ENCODE data around the gene PPP1R2C.

Gene PPP1R2C

GRCh38 chrX:42778096-42778495 lies at the start of gene PPP1R2C:
Gene PPP1R2C (minus strand): TSS chrX:42778163. CDS start chrX:42778079, 84 bp downstream.
- no peak for DNase-seq

- no peak for DNase-seq
These were observed 47.2 kb upstream of the PPP1R2C start for GRCh38 chrX:42825201-42825600.

DNA sequence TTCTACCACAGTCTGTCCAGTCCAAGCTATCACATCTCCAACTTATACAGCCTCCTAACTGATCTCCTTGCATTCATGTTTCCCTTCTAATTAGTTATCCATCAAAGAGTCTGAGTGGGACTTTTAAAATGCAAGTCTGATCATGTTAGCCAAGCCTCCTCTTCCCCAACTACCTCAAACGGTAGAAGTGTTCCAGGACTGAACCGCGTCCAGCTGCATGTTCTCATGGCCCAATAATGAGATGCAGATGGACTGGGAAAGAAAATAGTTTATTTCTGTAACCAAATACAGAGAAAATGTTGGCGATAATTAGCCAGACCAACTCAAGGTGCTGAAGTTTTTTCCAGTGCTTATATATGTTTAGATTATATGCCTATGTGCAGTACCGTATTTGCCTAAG lies 46.6 kb upstream of the PPP1R2C start:
- no peak for DNase-seq

GRCh38 chrX:42823443-42823842 lies 45.5 kb upstream of the PPP1R2C start:
- no peak for DNase-seq

DNA sequence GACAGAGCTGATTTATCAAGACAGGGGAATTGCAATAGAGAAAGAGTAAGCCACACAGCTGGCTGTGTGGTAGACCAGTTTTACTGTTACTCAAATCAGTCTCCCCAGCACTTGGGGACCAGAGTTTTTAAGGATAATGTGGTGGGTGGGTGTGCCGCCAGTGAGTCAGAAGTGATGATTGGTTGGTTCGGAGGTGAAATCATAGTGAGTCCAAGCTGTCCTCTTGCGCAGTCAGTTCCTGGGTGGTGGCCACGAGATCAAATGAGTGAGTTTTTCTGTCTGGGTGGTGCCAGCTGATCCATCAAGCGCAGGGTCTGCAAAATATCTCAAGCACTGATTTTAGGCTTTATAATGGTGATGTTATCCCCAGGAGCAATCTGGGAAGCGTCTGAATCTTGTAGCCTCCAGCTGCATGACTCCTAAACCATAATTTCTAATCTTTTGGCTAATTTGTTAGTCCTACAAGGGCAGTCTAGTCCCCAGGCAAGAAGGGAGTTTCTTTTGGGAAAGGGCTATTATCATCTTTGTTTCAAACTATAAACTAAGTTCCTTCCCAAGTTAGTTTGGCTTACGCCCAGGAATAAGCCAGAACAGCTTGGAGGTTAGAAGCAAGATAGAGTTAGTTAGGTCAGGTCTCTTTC lies 44.0 kb upstream of the PPP1R2C start:
- DNase-seq, result no peak

GRCh38 chrX:42818151-42818921 lies 40.4 kb upstream of the PPP1R2C start:
- DNase-seq, result no peak

GRCh38 chrX:42809569-42809968 lies 31.6 kb upstream of the PPP1R2C start:
- DNase-seq, result no peak

- DNase-seq, result no peak
These were observed 29.4 kb upstream of the PPP1R2C start for GRCh38 chrX:42807393-42807792.

DNA sequence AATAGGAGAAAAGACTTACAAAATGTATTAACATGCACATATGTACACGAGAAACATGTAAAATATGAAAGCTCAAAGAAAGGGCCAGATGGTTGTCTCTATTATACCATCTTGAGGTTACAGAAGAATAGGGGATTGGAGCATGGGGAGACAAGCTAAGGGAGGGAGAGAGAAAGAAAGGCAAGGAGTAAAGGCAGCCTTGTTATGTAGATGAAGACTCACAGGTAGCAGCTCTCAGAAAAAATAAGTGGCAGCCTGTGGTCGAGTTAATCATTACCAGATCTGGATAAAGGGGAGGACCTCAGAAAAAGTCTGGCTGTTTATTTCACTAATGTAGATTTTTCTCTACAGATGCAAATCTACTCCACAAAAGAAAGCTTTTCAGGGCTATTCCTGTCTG lies 26.6 kb upstream of the PPP1R2C start:
- no peak for DNase-seq

- DNase-seq, result no peak
These were observed 25.4 kb upstream of the PPP1R2C start for GRCh38 chrX:42803320-42803719.

GRCh38 chrX:42797651-42798269 lies 19.8 kb upstream of the PPP1R2C start:
- DNase-seq, result no peak

DNA sequence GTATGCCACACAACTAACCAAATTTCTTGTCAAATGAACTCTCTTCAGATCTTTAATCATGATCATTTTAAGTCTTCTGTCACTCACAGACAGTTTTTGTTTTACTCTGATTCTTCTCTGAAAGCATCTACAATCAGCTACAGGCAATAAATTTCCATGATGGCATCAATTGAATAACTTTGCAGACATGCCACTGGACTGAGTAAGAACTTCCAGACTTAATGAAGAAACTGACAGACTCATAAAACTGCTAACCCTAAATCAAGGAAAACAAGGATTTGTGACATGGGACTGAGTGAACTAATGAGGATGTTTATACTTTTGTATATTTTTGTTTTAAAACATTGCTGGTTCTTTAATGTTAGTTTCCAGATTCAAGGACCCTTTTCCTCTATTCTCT lies 5.5 kb upstream of the PPP1R2C start:
- no peak for DNase-seq

GRCh38 chrX:42776195-42776594 lies 1.8 kb downstream of the PPP1R2C start:
- no peak for DNase-seq

DNA sequence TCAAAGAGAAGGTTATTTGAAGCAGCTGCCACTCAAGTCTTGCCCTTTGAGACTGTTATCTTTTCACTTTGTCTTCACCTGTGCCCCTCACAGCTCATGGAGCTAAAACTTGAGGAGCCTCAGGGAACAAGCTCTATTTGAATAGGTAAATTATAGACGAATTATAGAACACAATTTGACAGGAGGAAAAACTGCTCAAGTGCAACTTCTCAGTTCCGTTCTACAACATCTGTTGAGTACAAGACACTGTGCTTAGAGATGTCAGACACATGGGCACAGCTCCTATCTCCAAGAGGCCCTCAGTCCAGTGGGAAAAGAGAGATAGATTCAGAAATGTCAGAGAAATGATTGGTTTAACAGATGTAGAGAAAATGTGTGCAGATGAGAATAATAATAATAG lies 5.1 kb downstream of the PPP1R2C start:
- no peak for DNase-seq

GRCh38 chrX:42771506-42772335 lies 6.2 kb downstream of the PPP1R2C start:
- DNase-seq, result no peak

- no peak for DNase-seq
These were observed 7.4 kb downstream of the PPP1R2C start for GRCh38 chrX:42770566-42770965.

DNA sequence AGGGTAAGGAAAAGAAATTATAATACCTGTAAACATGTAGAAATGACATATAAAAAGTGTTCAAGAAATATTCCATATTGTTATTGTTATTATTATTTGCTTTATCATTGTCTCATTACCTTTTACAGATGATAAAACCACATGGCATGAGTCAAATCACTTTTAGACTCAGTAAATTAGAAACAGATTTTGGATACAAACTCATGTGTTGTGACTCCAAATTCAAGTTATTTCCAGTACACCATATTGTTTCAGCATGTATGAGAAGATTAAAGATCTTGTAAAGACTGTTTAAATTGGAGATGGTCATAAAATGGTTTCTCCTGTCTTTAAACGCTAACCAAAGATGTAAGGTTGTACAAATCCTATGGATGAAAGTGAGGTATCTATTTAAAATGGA lies 18.1 kb downstream of the PPP1R2C start:
- no peak for DNase-seq

GRCh38 chrX:42755815-42756214 lies 22.1 kb downstream of the PPP1R2C start:
- no peak for DNase-seq

GRCh38 chrX:42754603-42755002 lies 23.4 kb downstream of the PPP1R2C start:
- no peak for DNase-seq

GRCh38 chrX:42754115-42754514 lies 23.8 kb downstream of the PPP1R2C start:
- DNase-seq, result no peak

DNA sequence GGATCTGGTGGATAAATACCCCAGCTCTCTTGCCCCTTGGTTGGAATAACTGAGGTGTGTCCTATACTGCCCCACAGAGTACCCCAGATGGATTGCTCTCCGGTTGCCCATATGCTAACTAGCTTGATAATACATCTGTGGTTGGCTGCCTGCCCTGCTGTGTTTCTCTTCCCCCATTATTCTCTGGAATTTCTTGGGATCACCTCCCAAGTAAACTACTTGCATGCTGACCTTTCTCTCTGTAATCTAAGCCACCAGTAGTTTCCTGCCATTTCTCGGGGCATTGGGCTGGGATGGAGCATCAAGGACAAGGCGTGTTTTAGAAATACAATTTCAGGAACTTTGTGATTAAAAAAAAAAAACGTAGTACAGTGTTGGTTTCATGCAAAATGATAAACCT lies 25.2 kb downstream of the PPP1R2C start:
- no peak for DNase-seq

DNA sequence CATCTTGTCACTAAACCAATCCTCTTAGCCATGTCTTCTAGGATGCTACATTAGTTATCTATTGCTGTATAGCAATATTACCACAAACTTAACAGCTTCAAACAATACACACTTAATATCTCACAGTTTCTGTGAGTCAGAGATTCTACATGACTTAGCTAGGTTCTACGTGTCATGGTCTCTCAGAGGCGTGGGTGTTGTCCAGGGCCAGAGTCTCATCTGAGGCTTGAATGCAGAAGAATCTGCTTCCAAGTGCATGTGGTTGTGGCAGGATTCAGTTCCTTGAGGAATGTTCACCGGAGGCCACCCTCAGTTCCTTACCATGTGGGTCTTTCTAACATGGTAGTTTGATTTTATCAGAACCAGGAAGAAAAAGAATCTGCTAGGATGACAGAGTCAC lies 26.4 kb downstream of the PPP1R2C start:
- no peak for DNase-seq
